Activated CD4-positive, alpha-beta T cell treated with anti-CD3 and anti-CD28 coated beads, Interleukin-2, amount 10 ng/mL, durations not matched to agents 24 days and 14 days (primary cell): ENCODE data around the gene HOXC11. TPM values are rescaled to one million over a fixed set of nuclear protein-coding genes. Genes with fewer than 3 reads are reported as not detected.

Source experiments
- DNase-seq: peaks from one replicate; pipeline ENCODE4 v3.0.0; 2022
- H3K27ac Mint-ChIP-seq: one replicate; pipeline ENCODE4 v1.8.0; 2022; ENCODE audit warnings: mild to moderate bottlenecking, mixed read lengths
- H3K27me3 Mint-ChIP-seq: one replicate; pipeline ENCODE4 v1.8.0; 2022; ENCODE audit warnings: mixed read lengths
- H3K36me3 Mint-ChIP-seq: one replicate; pipeline ENCODE4 v1.8.0; 2022; ENCODE audit warnings: low read depth, mild to moderate bottlenecking, mixed read lengths
- H3K4me1 Mint-ChIP-seq: one replicate; pipeline ENCODE4 v1.8.0; 2021; ENCODE audit warnings: mixed read lengths
- H3K4me3 Mint-ChIP-seq: one replicate; pipeline ENCODE4 v1.8.0; 2022; ENCODE audit warnings: mild to moderate bottlenecking, moderate library complexity, mixed read lengths
- H3K9me3 Mint-ChIP-seq: one replicate; pipeline ENCODE4 v1.8.0; 2021; ENCODE audit warnings: mixed read lengths
- intact Hi-C: fragments of 100-400 bp; cut with micrococcal nuclease; formaldehyde crosslinking; loops from one replicate; pipeline ENCODE4 v1.15.1; 2023
- total RNA-seq: library from RNA; stranded (reverse); gene quantifications from 2 replicates; pipeline ENCODE4 v1.2.3, GENCODE V29; 2022

HOXC11 gene
- total RNA-seq, 1 donor from 2014 or later: not detected

DNA sequence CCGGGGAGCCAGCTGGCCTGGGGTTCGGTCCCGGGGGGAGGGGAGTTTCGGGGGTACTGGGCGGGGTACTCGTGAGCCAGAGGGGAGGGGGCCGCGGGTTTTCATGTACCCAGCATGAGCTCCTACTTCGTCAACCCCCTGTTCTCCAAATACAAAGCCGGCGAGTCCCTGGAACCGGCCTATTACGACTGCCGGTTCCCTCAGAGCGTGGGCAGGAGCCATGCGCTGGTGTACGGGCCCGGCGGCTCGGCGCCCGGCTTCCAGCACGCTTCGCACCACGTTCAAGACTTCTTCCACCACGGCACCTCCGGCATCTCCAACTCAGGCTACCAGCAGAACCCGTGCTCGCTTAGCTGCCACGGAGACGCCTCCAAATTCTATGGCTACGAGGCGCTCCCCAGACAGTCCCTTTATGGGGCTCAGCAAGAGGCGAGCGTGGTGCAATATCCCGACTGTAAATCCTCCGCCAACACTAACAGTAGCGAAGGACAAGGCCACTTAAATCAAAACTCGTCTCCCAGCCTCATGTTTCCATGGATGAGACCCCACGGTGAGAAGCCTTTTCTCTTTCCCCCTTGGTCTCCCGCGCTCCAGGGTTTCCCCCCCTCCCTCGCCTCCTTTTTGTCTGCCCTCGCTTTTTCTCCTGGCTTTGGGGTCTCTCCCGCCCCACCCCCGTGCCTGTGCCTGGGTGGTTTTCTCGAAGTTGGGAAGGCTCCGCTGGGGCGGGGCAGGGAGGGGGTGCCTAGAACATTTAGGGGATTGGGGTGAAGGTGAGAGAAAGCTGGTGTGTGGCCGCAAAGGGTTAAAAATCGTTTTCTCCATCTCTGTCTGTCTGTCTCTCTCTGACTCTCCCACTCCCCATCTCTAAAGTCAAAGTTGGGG is 36.5 kb downstream of the HOXC11 start:
- no peaks in the 10 kb centered on the region for H3K36me3 Mint-ChIP-seq
- peaks cover 93% of the 10 kb centered on the region for H3K27me3 Mint-ChIP-seq
- peaks cover 27% of the 10 kb centered on the region for H3K4me1 Mint-ChIP-seq
- H3K27ac Mint-ChIP-seq: no peak overlapping the region
- no peaks in the 10 kb centered on the region for H3K9me3 Mint-ChIP-seq
- H3K4me3 Mint-ChIP-seq: peak overlapping the region; percentile 32
- DNase-seq: peak; percentile 74
- intact Hi-C loops: loop anchor here (5.0 to 10.0 kb wide), 2 partner anchors 37 to 355 kb away; partner anchors contain the start of genes GPR84, HOTAIR and HOXC11

DNA sequence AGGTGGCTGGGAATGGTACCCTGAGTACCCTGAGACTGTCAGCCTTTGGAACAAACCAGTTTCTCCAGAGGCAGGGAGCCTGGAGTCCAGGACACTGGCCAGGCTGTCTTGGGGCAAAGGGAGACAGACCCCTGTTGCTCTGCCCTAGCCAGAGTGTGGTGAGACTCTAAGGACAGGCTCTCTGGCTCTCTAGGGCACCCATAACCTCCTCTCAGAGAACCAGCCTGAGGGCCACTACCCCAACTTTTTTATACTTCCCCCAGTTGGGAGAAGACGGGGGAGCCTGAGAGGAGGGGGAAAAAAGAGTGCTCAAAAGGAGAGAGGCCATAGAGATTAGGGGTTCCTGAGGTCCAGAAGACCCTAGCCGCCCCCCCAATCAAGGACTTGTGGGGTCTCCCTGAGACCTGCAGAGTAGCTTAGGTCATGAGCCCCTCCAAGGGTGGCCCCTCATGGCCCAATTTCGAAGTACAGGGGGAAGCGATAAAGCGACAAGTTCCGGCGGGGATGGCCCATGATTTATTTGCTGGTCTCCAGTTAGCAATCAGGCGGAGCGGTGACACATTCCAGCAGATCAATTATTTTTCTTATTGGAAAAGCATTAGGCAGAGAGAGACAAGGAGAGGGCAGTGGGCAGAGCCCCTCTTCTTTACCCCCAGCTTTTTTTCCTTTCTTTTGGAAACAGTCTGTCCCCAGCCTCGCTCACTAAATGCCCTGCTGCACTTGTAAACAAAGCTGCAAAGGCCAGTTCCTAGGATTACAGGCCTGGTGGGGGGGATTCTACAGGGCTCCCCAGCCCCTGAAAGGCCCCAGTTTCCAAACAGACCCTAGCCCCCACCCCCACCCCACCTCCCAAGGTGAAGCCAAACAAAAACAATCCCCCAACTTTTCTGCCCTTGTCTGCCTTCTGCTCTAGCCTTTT is 37.4 kb downstream of the HOXC11 start:
- Mint-ChIP-seq H3K27ac (no peak overlapping the region), H3K27me3 (peaks cover 93% of the 10 kb centered on the region), H3K9me3 (no peaks in the 10 kb centered on the region), H3K4me1 (peaks cover 29% of the 10 kb centered on the region), H3K4me3 (peak overlapping the region; percentile 1), H3K36me3 (no peaks in the 10 kb centered on the region)
- no peak for DNase-seq
- intact Hi-C loops: loop anchor here (5.0 kb wide), 1 partner anchor 38 kb away; the partner anchor contains the start of genes HOTAIR and HOXC11

DNA sequence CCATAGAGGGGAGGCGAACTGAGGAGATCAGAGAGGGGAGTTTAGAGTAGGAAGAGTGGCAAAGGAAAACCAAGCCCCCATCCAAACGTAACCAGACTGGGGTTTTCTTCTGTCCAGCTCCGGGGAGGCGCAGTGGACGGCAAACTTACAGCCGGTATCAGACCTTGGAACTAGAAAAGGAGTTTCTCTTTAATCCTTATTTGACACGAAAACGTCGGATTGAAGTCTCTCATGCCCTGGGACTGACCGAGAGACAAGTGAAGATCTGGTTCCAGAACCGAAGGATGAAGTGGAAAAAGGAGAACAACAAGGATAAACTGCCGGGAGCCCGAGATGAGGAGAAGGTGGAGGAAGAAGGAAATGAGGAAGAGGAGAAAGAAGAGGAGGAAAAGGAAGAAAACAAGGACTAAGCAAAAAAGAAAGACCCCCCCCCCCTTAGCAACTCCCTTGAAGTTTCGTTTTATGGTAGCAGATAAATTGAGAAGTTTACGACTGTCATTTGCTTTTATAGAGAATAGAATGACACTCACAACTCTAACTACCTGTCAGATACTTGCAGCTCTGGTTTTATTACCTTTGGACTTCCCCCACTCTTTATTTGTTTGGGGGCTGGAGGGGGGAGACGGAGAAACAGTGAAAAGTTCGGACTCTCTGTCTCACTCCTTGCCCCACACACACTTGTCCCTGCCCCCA is 38.2 kb downstream of the HOXC11 start:
- Mint-ChIP-seq H3K4me3 (peak overlapping the region; percentile 12), H3K27ac (no peak overlapping the region), H3K4me1 (peaks cover 24% of the 10 kb centered on the region), H3K9me3 (no peaks in the 10 kb centered on the region), H3K36me3 (no peaks in the 10 kb centered on the region), H3K27me3 (peaks cover 91% of the 10 kb centered on the region)
- DNase-seq: no peak
- intact Hi-C loops: loop anchor here (5.0 kb wide), 1 partner anchor 39 kb away; the partner anchor contains the start of genes HOTAIR and HOXC11

DNA sequence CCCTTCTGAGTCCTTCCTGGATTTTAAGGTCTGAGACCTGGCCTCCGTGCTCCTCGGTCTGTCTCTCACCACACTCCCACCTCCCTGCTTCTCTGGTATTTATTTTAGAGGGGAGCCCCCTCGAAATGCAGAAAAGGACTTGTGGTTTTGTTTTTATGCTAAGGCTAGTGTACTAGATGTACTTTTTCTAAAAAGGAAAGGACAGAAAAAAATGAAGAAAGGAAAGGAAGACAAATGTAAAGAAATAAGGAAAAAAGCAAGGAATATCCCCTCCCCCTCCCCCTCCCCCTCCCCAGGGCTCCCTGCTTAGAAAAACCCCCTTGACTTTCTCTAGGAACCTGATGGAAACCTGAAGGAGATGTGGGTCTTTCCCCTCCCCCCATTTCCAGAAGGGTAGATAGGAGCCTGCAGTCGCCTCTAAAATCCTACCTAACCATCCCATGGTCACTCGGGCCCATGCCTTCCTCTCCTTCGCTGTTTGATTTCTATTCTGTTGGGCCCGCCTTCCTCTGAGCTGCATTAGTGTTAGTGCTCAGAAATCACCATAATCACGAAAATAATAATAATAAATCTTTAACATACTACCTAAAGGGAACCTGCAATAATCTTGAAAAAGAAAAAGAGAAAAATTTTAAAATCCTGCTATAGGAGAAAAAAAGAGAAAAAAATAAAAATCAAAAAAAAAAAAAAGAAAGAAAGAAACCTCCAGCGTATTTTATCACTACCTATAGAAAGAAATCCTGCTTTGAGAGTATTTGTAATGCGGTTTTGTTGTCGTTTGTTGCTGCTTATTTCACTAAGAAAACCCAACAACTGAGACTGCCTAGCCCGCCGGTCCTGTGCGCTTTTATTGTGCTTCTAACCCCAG is 39.0 kb downstream of the HOXC11 start:
- no peak overlapping the region for H3K4me3 Mint-ChIP-seq
- intact Hi-C loops: loop anchor here (5.0 kb wide), 1 partner anchor 40 kb away; the partner anchor contains the start of genes HOTAIR and HOXC11
- H3K9me3 Mint-ChIP-seq: no peaks in the 10 kb centered on the region
- peaks cover 88% of the 10 kb centered on the region for H3K27me3 Mint-ChIP-seq
- H3K27ac Mint-ChIP-seq: no peak overlapping the region
- H3K36me3 Mint-ChIP-seq: no peaks in the 10 kb centered on the region
- peaks cover 16% of the 10 kb centered on the region for H3K4me1 Mint-ChIP-seq
- DNase-seq: no peak

DNA sequence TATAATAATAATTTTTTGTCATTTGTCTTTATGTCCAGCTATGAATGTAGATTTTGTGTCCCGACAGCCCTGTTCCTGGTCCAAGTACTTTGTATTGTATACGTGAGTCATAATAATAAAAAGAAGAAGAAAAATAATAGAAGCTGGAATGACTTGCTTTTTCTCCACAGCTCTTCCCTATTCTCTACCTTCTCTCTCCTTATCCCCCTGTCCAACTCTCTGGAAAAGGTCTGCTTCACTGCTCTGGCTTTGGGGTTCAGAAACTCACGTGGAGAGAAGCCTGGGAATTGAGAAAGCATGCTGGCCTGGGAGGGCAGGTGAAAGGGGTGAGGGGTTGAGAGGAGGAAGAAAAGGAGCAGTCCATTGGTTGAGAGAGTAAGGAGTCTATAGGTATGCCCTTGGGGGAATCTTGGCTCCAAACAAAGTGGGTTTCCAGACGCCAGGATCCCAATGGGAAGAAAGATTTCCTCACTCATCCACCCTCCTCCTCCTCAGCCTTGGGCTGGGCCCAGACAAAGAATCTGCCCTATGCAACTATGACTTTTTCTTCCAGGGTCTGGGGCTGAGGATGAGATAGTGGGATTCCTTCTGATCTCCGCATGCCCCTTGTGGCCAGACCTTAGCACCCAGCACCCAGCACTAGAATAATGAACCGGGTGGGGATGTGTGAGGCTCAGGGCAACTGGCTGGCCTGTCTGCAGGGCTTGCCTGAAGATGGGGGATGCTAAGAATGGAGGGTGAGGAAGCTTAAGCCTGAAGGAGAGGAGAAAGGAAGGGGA is 39.9 kb downstream of the HOXC11 start:
- Mint-ChIP-seq H3K36me3 (peaks cover 2% of the 10 kb centered on the region), H3K27ac (no peak overlapping the region), H3K9me3 (no peaks in the 10 kb centered on the region), H3K4me1 (peaks cover 21% of the 10 kb centered on the region), H3K4me3 (no peak overlapping the region), H3K27me3 (peaks cover 87% of the 10 kb centered on the region)
- no peak for DNase-seq
- intact Hi-C loops: loop anchor here (5.0 kb wide), 1 partner anchor 41 kb away; the partner anchor contains the start of genes HOTAIR and HOXC11

DNA sequence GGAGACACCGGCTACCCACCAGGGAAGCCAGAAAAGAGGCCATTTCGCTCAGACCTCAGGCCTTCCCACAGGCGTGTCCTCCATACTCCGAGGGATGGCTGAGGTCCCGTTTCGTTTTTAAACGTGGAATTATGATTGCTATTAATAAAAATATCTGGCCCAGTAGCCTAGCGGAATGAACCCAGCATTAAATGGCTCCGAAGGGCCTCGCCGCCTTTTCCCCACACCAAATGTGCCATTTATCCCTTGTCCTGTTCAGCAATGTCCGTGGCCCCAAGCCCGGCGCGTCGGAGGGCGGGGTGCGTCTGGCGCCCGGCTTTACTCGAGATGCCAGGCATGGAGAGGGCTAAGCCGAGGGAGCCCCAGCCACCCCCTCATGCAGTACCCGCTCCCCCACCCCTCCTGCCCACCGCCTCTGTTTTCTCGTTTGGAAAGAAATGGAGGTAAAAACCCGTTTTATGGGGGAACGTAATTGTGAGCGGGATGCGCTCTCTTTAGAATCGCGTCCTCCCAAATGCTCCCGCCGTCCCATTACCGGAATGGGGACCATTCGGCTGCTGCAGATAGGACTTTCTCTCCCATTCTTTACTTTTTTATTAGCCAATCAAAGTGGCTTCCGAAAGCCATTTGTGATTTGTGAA is 41.6 kb downstream of the HOXC11 start:
- peak overlapping the region; percentile 11 for H3K4me3 Mint-ChIP-seq
- intact Hi-C loops: loop anchor here (5.0 kb wide), 1 partner anchor 42 kb away; the partner anchor contains the start of genes HOTAIR and HOXC11
- DNase-seq: no peak
- no peak overlapping the region for H3K27ac Mint-ChIP-seq
- H3K9me3 Mint-ChIP-seq: no peaks in the 10 kb centered on the region
- H3K4me1 Mint-ChIP-seq: peaks cover 20% of the 10 kb centered on the region
- peaks cover 79% of the 10 kb centered on the region for H3K27me3 Mint-ChIP-seq
- H3K36me3 Mint-ChIP-seq: peaks cover 2% of the 10 kb centered on the region

DNA sequence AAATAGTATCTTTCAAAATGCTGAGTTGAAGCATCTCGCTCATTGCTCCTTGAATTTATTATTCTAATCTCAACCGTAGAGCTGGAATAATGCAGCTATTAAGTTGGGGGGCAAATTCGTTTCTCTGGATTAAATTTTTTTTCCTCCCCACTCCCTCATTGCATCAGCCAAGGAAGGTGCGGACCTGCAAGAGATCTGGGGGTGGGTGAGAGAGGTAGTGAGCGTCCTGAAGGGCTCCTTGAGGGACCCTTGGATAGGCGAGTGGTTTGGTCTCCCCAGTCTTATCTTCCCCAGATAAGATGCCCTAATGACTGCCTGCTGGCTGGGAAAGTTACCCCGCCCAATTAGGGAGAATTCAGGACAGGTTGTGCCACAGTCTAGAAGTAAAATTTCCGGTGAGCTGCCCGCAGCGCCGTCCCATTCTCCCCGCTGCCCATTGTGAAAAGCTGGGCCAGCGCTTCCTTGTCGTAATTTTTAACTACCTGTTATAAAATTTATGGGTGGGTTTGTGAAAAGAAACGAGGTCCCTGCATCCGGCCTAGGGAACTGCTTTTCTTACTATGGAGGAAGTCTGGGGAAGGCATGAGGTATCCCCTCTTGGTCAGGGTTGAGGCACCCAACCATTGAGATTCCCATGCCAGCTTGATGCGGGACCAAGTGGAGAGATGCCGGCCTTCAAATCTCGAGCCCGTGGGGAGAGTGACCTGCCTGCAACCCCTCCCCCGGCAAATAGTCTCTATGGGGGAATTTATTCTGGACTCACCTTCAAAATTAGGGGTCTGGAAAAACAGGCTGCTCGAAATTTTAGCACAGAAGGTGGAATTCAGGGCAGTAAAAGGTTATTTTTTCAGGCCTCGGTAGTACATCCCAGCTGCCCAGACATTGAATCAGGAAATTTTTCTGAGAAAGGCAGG is 42.3 kb downstream of the HOXC11 start:
- peaks cover 2% of the 10 kb centered on the region for H3K36me3 Mint-ChIP-seq
- H3K27ac Mint-ChIP-seq: no peak overlapping the region
- no peak for DNase-seq
- intact Hi-C loops: no loop called here
- peak overlapping the region; percentile 11 for H3K4me3 Mint-ChIP-seq
- peaks cover 79% of the 10 kb centered on the region for H3K27me3 Mint-ChIP-seq
- H3K9me3 Mint-ChIP-seq: no peaks in the 10 kb centered on the region
- peaks cover 22% of the 10 kb centered on the region for H3K4me1 Mint-ChIP-seq

DNA sequence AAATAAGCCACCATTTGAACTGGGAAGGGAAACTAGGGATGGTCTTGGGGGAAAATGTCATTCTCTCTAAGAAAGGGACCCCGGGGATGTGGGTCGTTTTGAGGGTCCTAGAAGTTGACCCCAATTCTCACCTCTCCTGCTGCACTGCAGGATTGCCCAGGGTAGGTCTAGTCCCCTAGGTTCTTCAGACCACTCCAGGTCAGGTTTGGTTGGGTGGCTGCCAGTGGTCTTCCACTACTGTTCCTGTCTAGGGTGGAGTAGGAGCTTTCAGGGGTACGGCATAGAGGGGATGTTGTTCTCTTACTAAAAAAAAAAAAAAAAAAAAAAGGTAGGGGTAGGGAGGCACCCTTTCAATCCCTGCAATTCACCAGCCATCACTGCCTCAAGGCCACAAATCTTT is 43.1 kb downstream of the HOXC11 start:
- Mint-ChIP-seq H3K27ac (no peak overlapping the region), H3K27me3 (peaks cover 79% of the 10 kb centered on the region), H3K36me3 (peaks cover 2% of the 10 kb centered on the region), H3K9me3 (no peaks in the 10 kb centered on the region), H3K4me3 (no peak overlapping the region), H3K4me1 (peaks cover 21% of the 10 kb centered on the region)
- intact Hi-C loops: no loop called here
- no peak for DNase-seq

DNA sequence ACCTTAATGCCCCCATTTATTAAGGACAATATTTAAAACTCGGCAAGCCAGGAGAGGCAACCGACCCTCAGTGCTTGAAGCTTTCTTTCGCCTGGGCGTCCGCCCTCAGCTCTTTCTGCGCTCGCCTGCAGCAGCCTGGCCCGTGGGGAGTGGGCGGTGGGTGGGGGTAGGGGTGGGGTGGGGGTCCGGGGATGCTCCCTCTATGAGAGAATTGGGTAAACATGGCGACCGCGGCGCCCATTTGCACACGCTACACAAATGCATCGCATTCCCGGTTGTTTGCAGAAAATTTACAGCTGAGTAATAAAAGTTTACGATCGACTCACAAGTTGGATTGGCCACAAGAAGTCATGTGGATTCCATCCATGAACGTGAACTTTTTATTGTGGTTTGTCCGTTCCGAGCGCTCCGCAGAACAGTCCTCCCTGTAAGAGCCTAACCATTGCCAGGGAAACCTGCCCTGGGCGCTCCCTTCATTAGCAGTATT is 43.6 kb downstream of the HOXC11 start:
- no peak overlapping the region for H3K27ac Mint-ChIP-seq
- H3K36me3 Mint-ChIP-seq: peaks cover 2% of the 10 kb centered on the region
- H3K4me1 Mint-ChIP-seq: peaks cover 18% of the 10 kb centered on the region
- peaks cover 79% of the 10 kb centered on the region for H3K27me3 Mint-ChIP-seq
- intact Hi-C loops: no loop called here
- H3K9me3 Mint-ChIP-seq: no peaks in the 10 kb centered on the region
- no peak overlapping the region for H3K4me3 Mint-ChIP-seq
- no peak for DNase-seq

DNA sequence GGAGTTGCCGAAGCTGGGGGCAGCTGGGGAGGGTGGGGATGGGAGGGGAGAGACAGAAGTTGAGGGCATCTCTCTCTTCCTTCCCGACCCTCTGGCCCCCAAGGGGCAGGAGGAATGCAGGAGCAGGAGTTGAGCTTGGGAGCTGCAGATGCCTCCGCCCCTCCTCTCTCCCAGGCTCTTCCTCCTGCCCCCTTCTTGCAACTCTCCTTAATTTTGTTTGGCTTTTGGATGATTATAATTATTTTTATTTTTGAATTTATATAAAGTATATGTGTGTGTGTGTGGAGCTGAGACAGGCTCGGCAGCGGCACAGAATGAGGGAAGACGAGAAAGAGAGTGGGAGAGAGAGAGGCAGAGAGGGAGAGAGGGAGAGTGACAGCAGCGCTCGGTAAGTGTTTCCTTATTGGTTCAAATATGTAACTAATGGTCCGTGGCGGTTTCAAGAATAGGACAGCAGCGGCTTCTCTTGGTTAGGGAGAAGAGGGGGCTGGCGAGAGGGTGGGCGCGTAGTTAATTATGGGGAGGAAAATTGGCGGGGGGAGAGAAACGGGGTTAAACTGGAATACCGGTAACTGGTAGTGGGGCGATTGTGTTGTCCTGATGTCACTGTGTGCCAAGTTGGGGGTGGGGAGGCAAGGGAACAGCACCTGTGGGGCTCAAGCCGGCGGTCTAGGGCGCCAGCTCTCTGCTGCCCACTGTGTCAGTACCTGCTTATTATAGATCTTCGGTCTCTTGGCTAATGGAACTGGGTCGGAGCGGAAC is 44.3 kb downstream of the HOXC11 start:
- no peak for DNase-seq
- Mint-ChIP-seq H3K4me3 (peak overlapping the region; percentile 86), H3K36me3 (peaks cover 2% of the 10 kb centered on the region), H3K27me3 (peaks cover 79% of the 10 kb centered on the region), H3K27ac (peak overlapping the region; percentile 37), H3K4me1 (peaks cover 17% of the 10 kb centered on the region), H3K9me3 (no peaks in the 10 kb centered on the region)
- intact Hi-C loops: loop anchor here (1.0 kb wide), 1 partner anchor 11 kb away; no protein-coding TSS in a partner anchor
